Neural cell (in vitro differentiated cells): ENCODE measurements around the gene GMPS. TPM values are rescaled to one million over a fixed set of nuclear protein-coding genes. Genes with fewer than 3 reads are reported as not detected.
"Not testable (repeated sequence)": the region's sequence is repeated elsewhere in the genome, so short reads cannot be mapped to it uniquely, and the experiment has no call there.

Experiments used
- H2AFZ ChIP-seq: fragments of 200-600, 300-800 bp; sonication (generic), shearing (Covaris generic); 2 replicates; pipeline ENCODE4 v1.6.0; 2014; ENCODE audit warnings: low read depth, mild to moderate bottlenecking, antibody characterized with exemption, low read length, moderate library complexity
- H3F3A ChIP-seq: fragments of 200-600 bp; shearing (Covaris generic); 2 replicates; pipeline ENCODE4 v1.6.1; 2016; ENCODE audit warnings: mild to moderate bottlenecking, moderate library complexity, mixed read lengths, antibody characterized with exemption, low read length; ENCODE audit not compliant: insufficient read depth, poor library complexity, severe bottlenecking
- H3K27ac ChIP-seq: fragments of 200-600, 300-800 bp; sonication (generic), shearing (Covaris generic); 2 replicates; pipeline ENCODE4 v1.5.1; 2014; ENCODE audit warnings: mild to moderate bottlenecking, low read length, moderate library complexity
- H3K27me3 ChIP-seq: fragments of 300-800, 200-600 bp; sonication (generic), shearing (Covaris generic); 2 replicates; pipeline ENCODE4 v1.6.0; 2014; ENCODE audit warnings: mild to moderate bottlenecking, low read depth, low read length, moderate library complexity; ENCODE audit not compliant: insufficient read depth
- H3K36me3 ChIP-seq: fragments of 300-800, 200-600 bp; sonication (generic), shearing (Covaris generic); 2 replicates; pipeline ENCODE4 v1.5.1; 2014; ENCODE audit warnings: mild to moderate bottlenecking, antibody characterized with exemption, low read length, moderate library complexity; ENCODE audit not compliant: insufficient read depth
- H3K4me2 ChIP-seq: fragments of 300-800, 200-600 bp; sonication (generic), shearing (Covaris generic); 2 replicates; pipeline ENCODE4 v1.6.0; 2014; ENCODE audit warnings: mild to moderate bottlenecking, low read length
- H3K4me3 ChIP-seq: fragments of 300-800, 200-600 bp; sonication (generic), shearing (Covaris generic); 2 replicates; pipeline ENCODE4 v1.5.1; 2014; ENCODE audit warnings: mild to moderate bottlenecking, low read length, moderate library complexity
- H3K79me2 ChIP-seq: fragments of 200-600 bp; shearing (Covaris generic); replicated peaks from 2 replicates; pipeline ENCODE4 v1.6.0; 2014; ENCODE audit warnings: mild to moderate bottlenecking, low read length, moderate library complexity; ENCODE audit not compliant: insufficient read depth
- H3K9ac ChIP-seq: fragments of 300-800, 200-600 bp; sonication (generic), shearing (Covaris generic); 2 replicates; pipeline ENCODE4 v1.6.1; 2016; ENCODE audit warnings: mild to moderate bottlenecking, low read length, mixed read lengths
- H3K9me2 ChIP-seq: fragments of 200-600 bp; shearing (Covaris generic); 2 replicates; pipeline ENCODE4 v1.6.1; 2016; ENCODE audit warnings: mild to moderate bottlenecking, low read length, mixed read lengths; ENCODE audit not compliant: insufficient read depth
- H3K9me3 ChIP-seq: fragments of 200-600, 300-800 bp; sonication (generic), shearing (Covaris generic); 2 replicates; pipeline ENCODE4 v1.6.1; 2016; ENCODE audit warnings: mild to moderate bottlenecking, mixed run types, low read length, moderate library complexity, mixed read lengths
- H4K20me1 ChIP-seq: fragments of 200-600 bp; shearing (Covaris generic); 2 replicates; pipeline ENCODE4 v1.6.1; 2016; ENCODE audit warnings: mild to moderate bottlenecking, mixed run types; ENCODE audit not compliant: insufficient read depth
- CTCF ChIP-seq: fragments of 450-650 bp; IDR thresholded peaks from 2 replicates; pipeline ENCODE4 v1.5.1; 2014; ENCODE audit warnings: antibody characterized with exemption, mild to moderate bottlenecking, moderate library complexity; ENCODE audit not compliant: poor library complexity, severe bottlenecking
- EP300 ChIP-seq: fragments of 450-650 bp; conservative IDR thresholded peaks from 2 replicates; pipeline ENCODE4 v1.6.1; 2014; ENCODE audit warnings: antibody characterized with exemption, mild to moderate bottlenecking, moderate library complexity; ENCODE audit not compliant: poor library complexity, severe bottlenecking
- EZH2 ChIP-seq: fragments of 200-600, 300-800 bp; shearing (Covaris generic), sonication (generic); IDR thresholded peaks from 2 replicates; pipeline ENCODE4 v1.6.1; 2014; ENCODE audit warnings: antibody characterized with exemption, low read length, borderline replicate concordance, mild to moderate bottlenecking; ENCODE audit not compliant: insufficient read depth, poor library complexity, severe bottlenecking
- MXI1 ChIP-seq: fragments of 450-650 bp; conservative IDR thresholded peaks from 2 replicates; pipeline ENCODE4 v1.6.1; 2014; ENCODE audit warnings: antibody characterized with exemption, mild to moderate bottlenecking; ENCODE audit not compliant: poor library complexity, severe bottlenecking
- POLR2AphosphoS5 ChIP-seq: IDR thresholded peaks from 2 replicates; pipeline ENCODE4 v1.6.1; 2012
- RAD21 ChIP-seq: fragments of 450-650 bp; conservative IDR thresholded peaks from 2 replicates; pipeline ENCODE4 v1.6.1; 2014; ENCODE audit warnings: antibody characterized with exemption, mild to moderate bottlenecking, moderate library complexity
- REST ChIP-seq: IDR thresholded peaks from 2 replicates; pipeline ENCODE4 v1.6.1; 2012; ENCODE audit warnings: borderline replicate concordance
- SMC3 ChIP-seq: fragments of 450-650 bp; conservative IDR thresholded peaks from 2 replicates; pipeline ENCODE4 v1.6.1; 2014; ENCODE audit warnings: antibody characterized with exemption, mild to moderate bottlenecking, moderate library complexity; ENCODE audit not compliant: poor library complexity
- TAF1 ChIP-seq: IDR thresholded peaks from 2 replicates; pipeline ENCODE4 v1.6.1; 2012; ENCODE audit warnings: low read depth
- polyA plus RNA-seq: library from polyadenylated mRNA; depleted of rRNA; stranded (reverse); fragments of >200 nt; gene quantifications from 2 replicates; pipeline ENCODE4 v1.2.3, GENCODE V29; 2014

GMPS gene
- polyA plus RNA-seq, 1 donor from 2014 or later = 23.7 TPM

DNA sequence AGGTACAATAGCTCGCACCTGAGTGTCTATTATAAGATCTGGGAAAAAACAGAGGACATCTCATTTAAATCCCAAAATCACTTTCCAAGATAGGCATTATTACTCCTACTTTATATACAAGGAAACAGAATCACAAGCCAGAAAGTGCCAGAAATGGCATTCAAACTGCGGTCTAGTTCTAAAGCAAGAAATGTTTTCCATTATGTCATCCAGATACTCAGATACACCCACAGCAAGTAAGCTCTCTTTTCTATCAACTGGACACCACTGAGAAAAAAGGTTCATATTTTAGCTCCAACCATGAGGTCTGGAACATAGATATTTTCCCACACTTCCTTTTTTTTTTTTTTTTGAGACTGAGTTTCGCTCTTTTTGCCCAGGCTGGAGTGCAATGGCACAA lies 24.3 kb upstream of the GMPS start:
- TF ChIP-seq SMC3 (no peak), MXI1 (no peak), POLR2AphosphoS5 (no peak), TAF1 (no peak), RAD21 (no peak), EZH2 (no peak), EP300 (no peak), REST (no peak), CTCF (no peak)
- H3K27ac ChIP-seq = no peak overlapping the region
- H2AFZ ChIP-seq = no peak overlapping the region
- peaks cover 11% of the 10 kb centered on the region for H3K79me2 ChIP-seq
- no peaks in the 10 kb centered on the region for H3F3A ChIP-seq
- H3K4me2 ChIP-seq = no peak overlapping the region
- no peak overlapping the region for H3K9ac ChIP-seq
- H4K20me1 ChIP-seq = no peaks in the 10 kb centered on the region
- H3K36me3 ChIP-seq = no peaks in the 10 kb centered on the region
- H3K4me3 ChIP-seq = peak overlapping the region; percentile 29
- no peaks in the 10 kb centered on the region for H3K9me2 ChIP-seq
- no peaks in the 10 kb centered on the region for H3K9me3 ChIP-seq
- H3K27me3 ChIP-seq = no peaks in the 10 kb centered on the region

DNA sequence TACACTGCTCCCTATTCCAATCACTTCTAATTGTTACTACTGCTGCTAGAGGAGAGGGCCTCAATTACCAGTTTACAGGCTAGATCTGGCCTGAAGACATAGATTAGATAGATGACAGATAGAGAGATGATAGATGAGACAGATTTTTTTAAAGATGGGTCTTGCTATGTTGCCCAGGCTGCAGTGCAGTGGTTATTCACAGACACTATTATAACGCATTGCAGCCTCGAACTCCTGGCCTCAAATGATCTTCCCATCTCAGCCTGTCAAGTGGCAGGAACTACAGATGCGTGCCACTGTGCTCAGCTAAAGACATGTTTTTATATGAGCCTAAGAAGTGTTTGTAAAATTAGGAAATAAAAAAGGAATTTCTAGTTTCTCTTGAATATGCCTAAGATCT lies 22.5 kb upstream of the GMPS start:
- no peak overlapping the region for H3K4me2 ChIP-seq
- no peaks in the 10 kb centered on the region for H3F3A ChIP-seq
- H2AFZ ChIP-seq = no peak overlapping the region
- H3K36me3 ChIP-seq = no peaks in the 10 kb centered on the region
- no peaks in the 10 kb centered on the region for H3K9me3 ChIP-seq
- H3K79me2 ChIP-seq = peaks cover 30% of the 10 kb centered on the region
- H3K27me3 ChIP-seq = no peaks in the 10 kb centered on the region
- H3K9me2 ChIP-seq = no peaks in the 10 kb centered on the region
- no peak overlapping the region for H3K27ac ChIP-seq
- H3K9ac ChIP-seq = no peak overlapping the region
- no peak for TF ChIP-seq REST
- TF ChIP-seq EZH2 = no peak
- TF ChIP-seq RAD21 = no peak
- H3K4me3 ChIP-seq = no peak overlapping the region
- H4K20me1 ChIP-seq = no peaks in the 10 kb centered on the region

GRCh38 chr3:155849404-155849803 lies 21.0 kb upstream of the GMPS start:
- not testable (repeated sequence) for H4K20me1 ChIP-seq, H3K27ac ChIP-seq, H2AFZ ChIP-seq, H3F3A ChIP-seq, H3K27me3 ChIP-seq, H3K36me3 ChIP-seq, H3K9me3 ChIP-seq, H3K9ac ChIP-seq, H3K4me2 ChIP-seq, H3K9me2 ChIP-seq
- peaks cover 32% of the 10 kb centered on the region for H3K79me2 ChIP-seq
- peak overlapping the region; percentile 38 for H3K4me3 ChIP-seq
